HPDE6-E6E7 (cell line): ENCODE measurements around the gene TMEM54.

Source experiments
- DNase-seq: peaks from one replicate; pipeline ENCODE4 v3.0.0; 2011; ENCODE audit warnings: missing footprints; ENCODE audit errors: extremely low spot score

Gene TMEM54

DNA sequence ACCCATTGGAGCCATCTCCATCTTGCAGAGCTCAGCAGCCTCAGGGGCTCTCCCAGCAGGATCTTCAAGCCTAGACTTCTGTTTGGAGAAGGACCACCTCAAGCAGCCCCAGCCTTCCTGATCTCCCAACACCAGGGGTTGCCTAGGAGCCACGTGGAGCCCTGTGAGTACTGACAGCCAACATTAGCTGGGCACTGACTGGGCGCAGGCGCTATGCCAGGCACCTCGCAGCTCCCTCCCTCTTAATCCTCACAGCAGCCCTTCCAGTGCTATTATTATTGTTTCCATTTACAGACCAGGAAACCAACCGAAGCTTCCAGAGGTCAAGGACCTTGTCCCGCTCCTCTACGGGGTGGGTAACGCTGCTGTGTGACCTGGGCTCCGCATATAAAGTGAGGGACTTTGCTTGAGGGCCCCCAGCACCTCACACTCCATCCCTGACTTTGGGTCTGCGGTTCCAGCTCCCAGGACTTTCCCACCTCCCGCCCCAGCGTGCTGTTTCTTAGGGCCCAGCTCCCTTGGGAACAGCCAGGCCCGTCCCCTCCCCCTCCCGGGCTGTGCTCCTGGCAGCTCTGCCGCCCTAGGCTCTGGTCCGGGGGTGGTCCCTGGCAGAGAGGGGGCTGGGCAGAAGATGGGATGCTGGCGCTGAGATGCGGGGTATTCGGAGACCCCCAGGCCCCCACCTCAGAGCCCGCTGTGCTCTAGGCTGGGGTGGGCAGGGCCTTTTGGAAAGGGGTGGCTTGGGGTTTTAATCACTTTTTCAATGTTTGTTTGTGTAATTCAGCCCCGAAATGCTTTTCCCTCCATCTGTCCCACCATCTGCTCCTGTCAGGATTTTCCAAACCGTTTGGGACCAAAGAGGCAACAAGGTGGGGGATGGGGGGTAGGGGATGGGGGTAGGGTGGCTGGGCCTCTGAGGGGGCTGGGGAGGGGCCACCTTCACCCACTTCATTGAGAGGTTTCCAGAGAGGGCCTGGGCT lies 19.0 kb downstream of the TMEM54 start:
- no peak for DNase-seq

DNA sequence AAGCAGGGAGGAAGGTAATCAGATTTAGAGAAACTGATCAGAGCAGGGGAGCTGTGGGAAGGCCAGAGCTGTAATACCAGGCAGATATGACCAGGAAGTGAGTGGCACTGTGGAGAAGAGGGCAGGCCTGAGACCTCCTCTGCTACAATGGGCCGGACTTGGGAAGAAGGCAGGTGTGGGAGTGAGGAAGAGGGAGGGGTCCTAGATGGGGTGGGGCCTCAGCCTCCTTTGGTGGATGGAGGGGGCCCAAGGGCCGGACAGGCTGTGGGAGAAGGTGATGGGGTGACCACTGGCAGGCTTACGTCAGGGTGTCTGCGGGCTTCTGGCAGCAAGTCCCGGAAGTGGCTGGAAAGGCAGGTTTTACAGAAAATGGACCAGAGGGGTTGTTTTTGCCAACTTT lies 19.9 kb downstream of the TMEM54 start:
- DNase-seq, result no peak

DNA sequence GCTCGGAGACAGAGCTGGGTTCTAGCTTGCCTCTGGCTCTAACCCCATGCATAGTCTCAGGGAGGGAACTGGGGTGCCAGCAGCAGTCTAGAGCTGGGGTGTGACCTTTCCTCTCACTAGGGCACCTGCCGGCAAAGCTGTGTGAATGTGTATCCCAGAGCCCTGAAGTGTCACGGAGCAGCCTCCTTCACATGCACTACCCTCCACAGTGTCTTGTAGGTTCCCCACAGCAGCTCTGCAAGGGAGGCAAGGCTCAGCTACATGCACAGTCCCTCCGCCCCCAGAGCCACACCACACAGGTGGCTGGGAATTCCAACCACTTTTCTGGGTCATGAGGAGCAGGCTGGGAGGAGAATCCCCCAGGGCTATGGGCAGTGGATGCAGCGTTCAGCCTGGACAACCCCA lies 22.6 kb downstream of the TMEM54 start:
- DNase-seq, result no peak

DNA sequence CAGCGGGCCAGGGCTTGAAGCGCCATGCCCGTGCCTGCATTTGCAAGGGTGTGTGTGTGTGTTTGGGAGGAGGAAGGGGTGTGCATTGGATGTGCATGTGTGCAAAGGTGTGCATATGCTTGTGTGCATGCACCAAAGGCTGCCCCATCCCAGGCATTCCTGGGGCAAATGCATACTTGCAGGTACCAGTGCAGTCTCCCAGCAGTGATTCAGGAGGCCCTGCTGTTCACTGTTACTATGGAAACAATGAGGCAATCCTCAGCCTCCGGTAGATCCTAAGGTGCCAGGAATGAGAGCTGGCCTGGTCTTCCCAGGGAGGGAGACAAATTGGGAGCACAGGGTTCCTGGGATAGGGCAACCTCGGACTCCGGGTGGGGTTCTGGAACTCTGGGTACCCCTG lies 23.0 kb downstream of the TMEM54 start:
- DNase-seq, result peak; percentile 82

DNA sequence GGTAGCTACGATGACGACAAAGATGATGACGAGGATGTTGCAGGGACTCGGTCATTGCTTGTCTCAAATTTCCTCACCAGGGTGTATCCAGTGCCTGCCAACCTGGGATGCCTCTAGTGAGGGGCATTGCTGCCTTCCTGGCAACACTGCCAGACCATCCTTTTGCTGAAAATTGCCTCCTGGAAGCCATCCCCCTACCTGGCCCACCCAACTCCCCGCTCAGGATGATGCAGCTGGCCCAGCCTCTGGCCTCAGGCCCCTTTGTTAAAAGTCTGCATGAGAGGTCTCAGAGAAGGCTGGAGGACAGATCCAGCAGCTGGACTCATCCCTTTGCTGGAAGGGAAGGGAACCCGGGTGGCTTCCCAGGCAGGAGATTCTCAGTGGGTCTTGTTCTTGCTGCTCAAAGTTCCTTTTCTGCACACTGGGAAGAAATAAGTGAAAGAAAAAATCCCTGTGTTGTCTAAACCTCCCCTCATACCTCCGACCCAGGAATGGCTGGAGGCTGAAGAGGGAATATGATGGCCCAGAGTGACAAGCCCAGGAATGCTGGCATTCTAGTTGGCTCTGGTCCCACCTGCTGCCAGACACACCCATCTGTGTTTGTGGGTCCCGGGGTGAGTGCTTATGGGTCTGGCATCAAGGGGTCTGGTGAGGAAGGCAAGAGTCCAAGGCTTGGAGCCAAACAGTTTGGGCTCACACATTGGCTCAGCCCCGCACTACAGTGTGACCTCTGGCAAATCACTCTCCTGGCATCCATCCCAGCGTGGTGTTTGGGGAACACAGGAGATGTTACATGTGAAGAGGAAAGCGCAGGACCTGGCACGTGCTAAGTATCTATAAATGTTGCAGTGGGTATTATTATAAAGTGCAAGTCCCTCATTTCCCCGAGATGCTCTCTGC lies 23.7 kb downstream of the TMEM54 start:
- no peak for DNase-seq

DNA sequence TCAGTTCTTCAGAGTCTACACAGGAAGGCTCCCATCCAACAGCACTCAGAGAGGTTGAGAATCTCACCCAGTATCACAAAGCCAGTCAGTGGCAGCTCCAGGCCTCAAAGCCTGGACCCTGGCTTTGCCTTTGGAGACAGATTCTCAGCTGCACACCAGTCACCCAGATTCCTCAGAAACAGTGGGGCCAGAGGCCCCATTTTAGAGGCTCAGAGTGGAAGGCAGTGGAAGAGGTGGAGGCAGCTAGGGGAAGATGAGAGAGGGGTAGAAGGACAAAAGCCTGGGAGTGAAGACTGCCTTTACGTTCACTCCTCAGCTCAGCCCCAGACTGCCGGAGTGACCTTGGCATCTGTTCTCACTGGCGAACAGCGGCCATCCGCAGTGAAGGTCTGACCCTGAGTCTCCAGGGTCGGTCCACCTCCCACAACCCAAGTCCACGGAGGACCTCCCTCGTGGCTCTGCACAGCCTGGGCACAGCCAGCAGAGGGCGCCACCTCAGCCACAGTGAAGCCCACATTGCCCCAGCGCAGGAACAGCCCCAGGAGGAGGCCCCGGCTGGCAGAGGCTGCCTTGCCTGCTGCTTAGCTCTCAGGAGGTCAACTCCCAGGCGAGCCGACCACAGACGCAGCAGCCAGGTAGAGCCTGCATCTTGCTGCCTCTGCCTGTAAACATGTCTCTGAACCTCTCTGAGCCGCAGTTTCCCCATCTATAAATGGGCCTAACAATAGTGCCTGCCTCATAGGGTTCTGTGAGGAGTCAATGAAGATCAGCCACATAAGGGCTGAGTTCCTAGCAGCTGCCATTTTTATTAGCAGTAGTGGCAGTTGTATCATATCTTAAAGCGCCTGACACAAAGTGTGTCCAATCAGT lies 24.6 kb downstream of the TMEM54 start:
- DNase-seq, result peak; percentile 60

DNA sequence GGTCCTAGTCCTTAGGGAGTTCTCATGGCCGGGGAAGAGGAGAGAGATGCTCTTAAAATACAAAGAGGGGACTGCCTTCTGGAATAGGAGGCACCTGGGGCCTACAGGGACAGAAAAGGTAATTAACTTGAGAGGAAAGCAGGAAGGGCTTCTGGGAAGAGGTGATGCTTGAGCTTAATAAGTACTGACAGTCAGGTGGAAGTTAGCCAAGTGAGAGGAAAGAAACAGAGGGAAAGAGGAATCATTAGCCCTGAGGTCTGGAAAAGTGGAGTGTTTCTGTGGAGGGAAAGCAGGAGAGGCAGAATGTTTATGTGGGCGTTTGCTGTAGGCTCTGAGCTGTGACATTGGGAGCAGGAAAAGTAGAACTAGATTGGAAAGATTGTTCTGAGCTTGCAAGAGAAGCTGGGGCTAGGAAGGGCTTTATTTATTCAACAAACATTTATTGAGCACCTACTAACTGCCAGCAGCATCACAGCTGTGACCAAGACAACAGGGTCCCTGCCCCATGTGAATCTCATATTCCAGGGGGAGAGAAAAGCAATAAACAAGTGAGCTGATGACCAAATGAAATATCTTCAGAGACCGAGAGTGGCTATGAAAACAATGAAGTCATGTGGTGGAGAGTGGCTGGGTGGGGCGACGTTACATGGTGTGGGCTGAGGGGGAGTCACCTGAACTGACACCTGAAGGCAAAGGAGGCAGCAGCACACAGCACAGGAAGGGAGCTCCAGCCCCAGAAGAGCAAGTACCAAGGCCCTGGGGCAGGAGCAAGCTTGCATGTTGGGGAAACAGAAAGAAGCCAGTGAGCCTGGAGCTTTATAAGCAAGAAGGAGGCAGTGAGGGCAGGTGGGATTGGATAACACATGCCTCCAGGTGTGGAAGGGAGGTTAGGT lies 26.1 kb downstream of the TMEM54 start:
- DNase-seq, result no peak

DNA sequence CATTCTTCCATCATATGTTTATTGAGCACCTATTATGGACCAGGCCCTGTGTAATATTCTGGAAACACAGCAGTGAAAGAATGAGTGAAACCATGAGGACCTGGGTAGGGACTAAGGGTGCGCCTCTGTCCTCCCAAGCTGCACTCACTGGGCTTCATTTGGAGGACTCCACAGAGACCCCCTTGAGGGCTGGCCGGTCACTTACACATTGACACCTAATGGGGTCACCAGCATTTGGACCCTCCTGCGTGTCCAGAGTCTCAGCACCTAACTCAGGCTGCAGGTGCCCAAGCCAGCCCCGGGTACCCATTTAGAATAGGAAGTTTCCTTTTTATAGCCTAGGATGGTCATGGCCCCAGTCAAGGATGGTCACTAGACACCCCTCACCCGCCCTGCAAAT lies 27.7 kb downstream of the TMEM54 start:
- no peak for DNase-seq

DNA sequence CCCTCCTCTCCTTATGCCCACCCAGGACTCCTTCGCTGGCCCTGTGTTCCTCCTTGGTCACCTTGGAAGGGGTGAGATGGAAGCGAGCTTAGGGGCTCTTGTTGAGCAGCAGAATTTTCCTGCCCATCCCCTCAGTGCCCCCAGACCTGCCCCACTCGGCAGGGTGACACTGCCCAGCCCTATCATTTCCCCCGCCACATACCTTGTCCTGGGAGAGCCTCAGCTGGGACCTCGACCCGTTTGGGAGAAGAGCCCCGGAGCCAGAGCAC lies 29.1 kb downstream of the TMEM54 start:
- DNase-seq, result no peak

DNA sequence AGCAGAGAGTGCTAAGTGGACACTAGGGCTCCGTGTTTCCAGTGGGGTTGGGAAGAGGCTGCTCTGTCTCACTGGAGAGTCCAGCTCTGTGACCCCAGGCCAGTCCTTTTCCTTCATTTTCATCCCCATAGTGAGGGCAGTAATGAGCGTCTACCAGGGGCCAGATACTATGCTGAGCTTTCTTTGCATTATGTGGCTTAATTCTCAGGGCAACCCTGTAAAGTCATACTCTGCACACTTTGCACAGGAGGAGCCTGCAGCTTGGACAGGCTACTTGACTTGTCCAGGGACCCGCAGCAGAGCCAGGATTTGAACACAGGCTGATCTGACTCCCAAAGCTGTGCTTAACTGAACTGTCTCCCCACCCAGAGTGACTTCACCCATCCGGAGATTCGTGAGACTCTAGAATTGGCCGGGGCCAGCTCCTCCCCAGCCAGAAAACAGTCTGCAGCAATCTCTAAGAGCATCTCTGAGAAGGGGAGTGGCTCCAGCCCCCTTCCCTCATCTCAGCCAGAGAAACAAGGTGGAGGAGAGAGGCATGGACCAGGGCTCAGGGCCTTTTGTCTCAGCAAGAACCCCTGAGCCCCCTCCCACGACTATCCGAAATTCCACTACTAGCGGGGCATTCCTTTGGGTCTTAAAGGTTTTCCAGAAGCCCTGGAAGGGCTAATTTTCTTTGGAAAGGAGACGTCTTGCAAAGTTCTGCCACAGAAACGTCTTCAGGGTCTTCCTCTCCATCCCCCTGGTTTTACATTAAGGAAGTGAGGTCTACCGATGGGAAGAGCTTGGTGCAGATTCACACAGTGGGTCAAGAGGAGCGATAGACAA lies 29.6 kb downstream of the TMEM54 start:
- no peak for DNase-seq

DNA sequence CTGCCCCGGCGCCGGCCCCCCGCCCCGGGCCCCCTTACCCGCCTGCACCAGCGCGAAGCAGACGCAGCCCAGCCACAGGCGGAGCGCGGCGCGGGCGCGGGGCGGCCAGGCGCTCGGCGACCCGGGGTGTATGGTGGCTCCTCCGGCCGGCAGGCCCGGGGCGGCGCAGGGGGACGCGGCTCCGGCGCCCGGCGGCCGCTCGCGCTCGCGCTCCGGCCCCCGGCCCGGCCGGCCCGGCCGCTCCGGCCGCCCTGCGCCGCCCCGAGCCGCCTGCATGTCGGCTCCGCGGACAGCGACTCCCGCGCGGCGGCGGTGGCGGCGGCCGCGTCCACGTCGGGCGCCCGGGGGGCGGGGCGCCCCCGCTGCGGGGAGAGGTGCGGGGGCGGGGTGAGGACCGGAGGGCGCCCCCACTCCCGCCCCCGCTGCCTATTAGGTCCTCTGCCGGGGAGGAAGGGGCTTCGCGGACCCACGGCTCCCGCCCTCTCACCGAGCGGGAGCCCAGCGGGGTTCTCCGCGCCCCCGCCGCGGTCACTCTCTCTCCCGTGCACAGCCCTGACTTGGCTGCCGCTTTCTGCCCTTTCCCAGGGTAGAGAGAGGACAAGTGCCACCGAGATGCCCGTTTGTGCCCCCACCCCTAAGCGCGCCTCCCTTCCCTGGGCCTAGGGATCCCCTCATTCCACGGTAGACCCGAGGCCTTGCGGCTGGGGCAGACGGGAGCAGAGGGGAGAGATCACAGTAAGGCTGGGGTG lies 30.4 kb downstream of the TMEM54 start, which contains the start of gene FNDC5:
TSS of gene FNDC5 (minus strand) at position 298 of the 749 bp plus-strand sequence.
- no peak for DNase-seq

DNA sequence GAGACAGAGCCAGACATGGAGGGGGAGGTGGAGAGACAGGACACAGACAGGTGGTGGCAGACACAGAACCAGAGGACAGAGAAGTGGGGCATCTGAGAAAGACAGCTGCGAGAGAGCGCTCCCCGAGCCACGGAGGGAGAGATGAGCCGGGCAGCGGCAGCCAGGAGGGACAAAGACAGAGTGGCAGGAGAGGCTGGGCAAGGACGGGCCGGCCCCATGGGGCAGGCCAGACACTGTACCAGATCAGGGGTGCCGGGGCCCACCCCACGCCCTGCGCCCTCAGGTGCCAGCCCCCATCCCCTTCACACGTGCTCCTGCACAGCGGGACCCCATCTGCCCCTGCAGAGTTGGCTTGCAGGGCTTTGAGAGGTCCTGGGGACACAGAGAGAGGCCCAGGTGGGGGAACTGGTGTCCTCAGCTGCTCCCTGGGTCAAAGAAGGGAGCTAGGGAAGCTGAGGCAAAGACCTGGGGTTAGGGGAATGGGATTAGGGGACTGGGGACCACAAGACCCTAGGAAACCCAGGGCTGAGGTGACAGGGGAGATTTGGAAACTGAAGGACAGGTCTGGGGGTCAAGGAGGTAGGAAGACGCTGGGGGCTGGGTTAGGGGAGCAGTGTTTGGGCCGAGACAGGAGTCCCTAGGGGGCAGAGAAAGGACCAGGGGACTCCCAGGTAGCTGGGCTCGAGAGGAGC lies 31.1 kb downstream of the TMEM54 start:
- DNase-seq, result no peak

DNA sequence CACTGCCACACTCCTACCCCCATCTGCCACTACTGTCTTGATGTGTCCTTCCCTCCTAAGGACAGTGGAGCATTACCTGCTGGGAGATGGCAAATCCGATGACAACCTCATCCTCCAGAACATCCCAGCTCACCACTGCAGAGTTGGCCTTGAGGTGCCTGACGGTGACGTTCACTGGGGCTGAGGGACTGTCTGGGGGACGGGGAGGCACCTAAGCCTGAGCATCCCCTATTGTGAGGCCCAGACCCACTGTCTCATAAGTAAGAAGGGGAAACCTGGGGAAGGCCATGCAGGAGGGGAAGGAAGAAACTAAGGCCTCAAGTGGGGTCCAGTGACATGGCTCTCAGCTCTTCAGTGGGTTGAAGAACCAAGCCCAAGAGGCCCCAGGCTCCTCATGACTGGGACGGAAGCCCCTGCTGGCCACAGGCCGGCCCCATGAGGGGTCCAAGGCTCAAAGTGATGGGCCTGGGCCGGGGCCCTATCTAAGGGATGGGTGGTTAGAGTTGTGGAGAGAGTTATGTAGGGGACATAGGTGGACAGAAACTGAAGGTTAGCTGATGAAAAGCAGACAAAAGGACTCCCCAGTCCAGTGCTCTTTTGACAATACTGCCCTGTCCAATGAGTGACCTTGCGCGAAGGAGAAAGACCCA lies 32.3 kb downstream of the TMEM54 start:
- DNase-seq, result no peak

DNA sequence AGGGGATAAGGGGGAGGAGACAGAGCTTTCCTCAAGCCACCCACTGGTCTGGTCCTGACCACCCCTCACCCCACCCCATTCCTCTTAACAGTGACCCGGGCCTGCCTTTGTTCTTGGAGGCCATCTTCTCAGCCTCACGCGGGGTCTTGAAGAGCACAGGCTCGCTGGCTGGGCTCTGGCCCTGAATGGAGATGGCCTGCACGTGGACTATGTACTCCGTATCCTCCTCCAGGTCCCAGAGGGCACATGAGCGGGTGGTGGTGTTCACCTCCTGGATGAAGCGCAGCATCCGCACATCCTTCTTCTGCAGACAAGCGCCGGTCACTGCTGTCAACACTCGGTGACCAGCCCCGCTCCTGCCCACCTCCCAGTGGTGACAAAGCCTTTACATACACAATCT lies 33.1 kb downstream of the TMEM54 start:
- DNase-seq, result no peak

DNA sequence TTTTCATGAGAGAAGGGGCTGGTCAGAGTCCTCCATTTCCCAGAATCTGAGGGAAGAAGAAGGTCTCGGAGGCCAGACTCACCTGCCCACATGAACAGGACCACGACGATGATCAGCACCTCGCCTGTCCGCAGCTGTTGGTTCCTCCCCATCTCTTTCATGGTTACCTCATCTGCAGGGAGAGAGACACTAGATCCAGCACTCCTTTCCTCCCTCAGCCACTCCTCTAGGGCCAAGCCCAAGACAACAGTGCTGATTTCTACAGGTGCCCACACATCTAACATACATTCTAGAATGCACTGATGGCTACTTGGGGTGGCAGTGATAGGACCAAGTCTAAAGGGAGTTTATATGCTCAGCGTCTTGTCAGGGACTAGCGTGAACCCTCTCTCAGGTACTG lies 33.5 kb downstream of the TMEM54 start:
- DNase-seq, result no peak

DNA sequence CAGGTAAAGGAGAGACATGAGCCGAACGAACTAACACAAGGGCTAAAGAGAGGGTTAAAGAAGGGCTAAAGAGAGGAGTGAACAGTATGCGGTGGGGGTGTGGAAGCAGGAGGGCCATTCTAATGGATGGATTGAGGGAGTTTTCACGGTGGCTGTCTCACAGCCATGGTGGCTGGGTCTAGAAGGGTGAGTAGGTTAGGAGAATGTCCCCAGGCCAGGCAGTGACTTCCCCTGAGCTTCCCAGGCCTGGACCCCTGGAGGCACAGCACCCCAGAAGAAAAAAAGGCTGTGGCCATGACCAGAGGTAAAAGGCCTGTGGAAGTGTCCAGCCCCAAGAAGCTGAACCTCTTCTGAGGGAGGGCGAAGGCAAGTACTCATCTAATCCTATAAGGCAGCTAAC lies 34.0 kb downstream of the TMEM54 start:
- DNase-seq, result no peak

DNA sequence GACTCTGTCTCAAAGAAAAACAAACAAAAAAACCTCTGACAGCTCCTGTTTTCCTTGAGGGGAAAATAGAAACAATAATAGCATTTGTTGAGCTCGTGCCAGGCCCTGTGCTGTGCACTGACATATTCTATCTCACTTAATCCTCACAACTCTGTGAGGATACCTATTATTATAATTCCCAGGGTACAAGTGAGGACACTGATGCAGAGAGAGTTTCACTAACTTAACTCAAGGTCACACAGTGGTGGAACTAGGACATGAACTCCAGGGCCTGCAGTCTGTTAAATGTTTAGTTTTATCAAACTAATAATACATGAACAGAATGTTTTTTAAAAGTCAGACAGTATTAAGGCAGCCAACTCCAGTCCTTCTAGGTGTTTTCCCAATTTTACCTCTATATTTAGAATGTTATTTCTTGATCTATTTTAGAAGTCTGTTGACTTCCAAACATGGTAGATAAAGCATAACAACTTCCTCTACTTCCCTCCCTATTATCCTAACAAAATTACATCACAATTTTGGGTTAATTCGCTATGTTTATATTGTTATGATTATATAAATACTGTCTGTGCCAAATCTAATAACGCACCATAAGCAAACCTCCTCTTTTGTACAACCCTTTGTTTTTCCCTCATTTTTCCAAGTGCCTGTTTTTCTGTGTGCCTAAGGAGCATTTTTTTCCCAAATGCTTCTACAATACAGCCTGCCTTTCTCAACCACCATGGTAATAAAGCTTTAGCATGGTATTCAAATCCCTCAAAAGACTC lies 35.4 kb downstream of the TMEM54 start:
- DNase-seq, result no peak
